LNCAP (cell line): ENCODE measurements around the gene PCDHB8.
A peak's percentile ranks its signal among the peaks of the same experiment; 100 is the strongest.

ENCODE experiments used
- TF ChIP-seq, protein P1 (sequence below): fragments of 450-650 bp; IDR thresholded peaks from 2 replicates; pipeline ENCODE4 v1.5.1; 2017; ENCODE audit warnings: mild to moderate bottlenecking

Gene PCDHB8

DNA sequence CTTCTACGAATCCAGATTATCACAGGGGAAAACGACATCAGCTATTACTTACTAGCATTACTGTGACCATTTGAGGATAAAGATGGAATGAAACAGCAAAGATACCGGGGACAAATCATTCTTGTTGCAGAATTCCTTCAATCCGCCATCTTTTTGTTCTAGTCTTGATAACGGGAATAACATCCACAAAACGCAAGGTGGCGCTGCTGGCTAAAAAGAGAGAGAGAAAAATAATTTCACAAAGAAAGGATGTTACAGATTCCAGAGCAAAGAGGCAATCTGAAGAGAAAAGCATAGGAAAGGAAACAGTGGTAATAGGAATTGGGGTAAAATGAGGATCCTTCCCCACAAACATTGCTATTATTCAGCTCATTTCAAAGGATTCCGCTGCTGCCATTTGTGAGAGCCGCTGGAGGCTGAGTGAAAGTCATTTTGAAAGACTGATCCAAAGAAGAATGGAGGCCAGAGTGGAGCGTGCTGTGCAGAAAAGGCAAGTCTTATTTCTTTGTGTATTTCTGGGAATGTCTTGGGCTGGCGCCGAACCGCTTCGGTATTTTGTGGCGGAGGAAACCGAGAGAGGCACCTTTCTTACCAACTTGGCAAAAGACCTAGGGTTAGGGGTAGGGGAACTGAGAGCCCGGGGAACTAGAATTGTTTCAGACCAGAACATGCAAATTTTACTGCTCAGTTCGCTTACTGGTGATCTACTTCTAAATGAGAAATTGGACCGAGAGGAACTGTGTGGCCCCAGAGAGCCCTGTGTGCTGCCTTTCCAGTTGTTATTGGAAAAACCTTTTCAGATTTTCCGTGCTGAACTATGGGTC, 5.0 kb upstream of the PCDHB8 start, which contains the start of gene PCDHB7:
Gene PCDHB7 (plus strand): TSS at position 264 of the 824 bp plus-strand sequence. CDS start 192 bp downstream, at position 456.
- TF ChIP-seq, protein P1, sequence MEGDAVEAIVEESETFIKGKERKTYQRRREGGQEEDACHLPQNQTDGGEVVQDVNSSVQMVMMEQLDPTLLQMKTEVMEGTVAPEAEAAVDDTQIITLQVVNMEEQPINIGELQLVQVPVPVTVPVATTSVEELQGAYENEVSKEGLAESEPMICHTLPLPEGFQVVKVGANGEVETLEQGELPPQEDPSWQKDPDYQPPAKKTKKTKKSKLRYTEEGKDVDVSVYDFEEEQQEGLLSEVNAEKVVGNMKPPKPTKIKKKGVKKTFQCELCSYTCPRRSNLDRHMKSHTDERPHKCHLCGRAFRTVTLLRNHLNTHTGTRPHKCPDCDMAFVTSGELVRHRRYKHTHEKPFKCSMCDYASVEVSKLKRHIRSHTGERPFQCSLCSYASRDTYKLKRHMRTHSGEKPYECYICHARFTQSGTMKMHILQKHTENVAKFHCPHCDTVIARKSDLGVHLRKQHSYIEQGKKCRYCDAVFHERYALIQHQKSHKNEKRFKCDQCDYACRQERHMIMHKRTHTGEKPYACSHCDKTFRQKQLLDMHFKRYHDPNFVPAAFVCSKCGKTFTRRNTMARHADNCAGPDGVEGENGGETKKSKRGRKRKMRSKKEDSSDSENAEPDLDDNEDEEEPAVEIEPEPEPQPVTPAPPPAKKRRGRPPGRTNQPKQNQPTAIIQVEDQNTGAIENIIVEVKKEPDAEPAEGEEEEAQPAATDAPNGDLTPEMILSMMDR, result peak; percentile 76

DNA sequence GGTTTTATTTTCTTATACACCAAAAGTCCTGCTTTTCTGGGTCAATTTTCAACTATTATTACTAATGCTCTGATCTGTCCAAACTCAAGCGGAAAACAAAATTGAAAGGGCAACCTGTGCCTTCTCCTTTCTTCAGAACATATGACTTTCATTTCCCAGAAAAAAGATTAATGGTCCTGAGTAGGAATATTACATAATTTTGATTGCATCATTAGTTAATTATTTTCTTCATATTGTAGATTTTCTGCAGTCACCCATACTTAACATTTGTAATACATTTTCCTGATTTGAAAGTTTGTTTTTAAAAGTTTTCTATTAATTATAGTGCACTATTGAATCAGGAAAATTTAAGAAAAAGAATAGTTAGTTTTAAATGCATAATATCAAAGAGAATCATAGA, 1.7 kb upstream of the PCDHB8 start:
- TF ChIP-seq, protein P1, result no peak

DNA sequence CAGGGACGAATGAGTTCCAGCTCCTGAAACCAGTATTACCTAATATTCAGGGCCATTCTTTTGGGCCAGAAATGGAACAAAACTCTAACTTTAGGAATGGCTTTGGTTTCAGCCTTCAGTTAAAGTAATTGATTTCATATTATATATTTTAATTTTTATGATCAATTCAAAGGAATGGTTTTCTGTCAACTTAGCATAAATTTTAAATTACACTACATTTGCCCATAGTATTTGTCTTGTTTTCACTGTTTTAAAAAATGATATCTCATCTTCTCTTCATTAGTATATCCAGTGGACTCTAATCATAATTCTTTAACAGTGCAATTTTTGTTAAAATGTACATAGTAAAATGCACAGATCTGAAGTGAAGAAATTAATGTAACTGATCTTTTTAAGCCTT, 2.7 kb downstream of the PCDHB8 start:
- TF ChIP-seq, protein P1, result no peak

DNA sequence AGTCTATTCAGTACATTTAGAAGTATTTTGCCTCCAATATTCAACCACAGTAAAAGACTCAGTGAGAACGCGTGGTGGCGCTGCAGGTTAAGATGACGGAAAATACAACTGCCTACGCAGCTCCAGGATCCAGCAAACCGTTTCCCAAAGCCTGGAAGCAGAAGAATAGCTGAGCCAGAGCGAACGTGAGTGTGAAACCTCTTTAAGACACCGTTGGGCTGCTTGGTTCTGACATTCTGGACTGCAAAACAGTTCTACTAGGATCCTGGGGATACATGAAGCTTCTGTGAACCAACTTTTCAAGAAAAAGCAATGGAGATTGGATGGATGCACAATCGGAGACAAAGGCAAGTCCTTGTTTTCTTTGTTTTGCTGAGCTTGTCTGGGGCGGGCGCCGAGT, 4.7 kb downstream of the PCDHB8 start, which contains the start of gene PCDHB16:
Gene PCDHB16 (plus strand): TSS at position 140 of the 400 bp plus-strand sequence. CDS start 173 bp downstream, at position 313.
- TF ChIP-seq, protein P1, result peak; percentile 52; the same call in 1 of the 2 replicates

DNA sequence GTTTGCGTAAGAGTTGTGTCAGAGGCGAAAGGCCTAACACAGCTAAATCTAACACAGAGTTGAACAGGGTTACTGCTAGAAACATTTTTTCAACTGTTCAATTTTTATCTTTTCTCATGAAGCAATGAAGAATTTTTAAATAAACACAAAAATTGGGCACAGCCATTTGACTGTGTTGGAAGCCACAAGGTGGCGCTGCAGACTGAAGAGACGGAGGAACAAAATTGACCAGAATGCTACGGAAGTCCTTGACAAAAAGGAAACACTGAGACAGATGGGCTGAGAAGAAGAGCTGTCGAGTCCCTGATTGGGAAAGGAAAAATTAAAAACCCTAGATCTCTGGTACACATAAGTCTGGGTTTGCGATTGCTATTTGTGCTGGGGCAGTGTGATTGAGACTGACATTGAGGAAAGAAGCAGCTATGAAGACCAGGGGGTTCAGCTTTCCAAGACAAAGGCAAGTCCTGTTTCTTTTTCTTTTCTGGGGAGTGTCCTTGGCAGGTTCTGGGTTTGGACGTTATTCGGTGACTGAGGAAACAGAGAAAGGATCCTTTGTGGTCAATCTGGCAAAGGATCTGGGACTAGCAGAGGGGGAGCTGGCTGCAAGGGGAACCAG, 9.4 kb downstream of the PCDHB8 start, which contains the start of gene PCDHB9:
Gene PCDHB9 (plus strand): TSS at position 265 of the 616 bp plus-strand sequence. CDS start 158 bp downstream, at position 423.
- TF ChIP-seq, protein P1, result peak; percentile 76

DNA sequence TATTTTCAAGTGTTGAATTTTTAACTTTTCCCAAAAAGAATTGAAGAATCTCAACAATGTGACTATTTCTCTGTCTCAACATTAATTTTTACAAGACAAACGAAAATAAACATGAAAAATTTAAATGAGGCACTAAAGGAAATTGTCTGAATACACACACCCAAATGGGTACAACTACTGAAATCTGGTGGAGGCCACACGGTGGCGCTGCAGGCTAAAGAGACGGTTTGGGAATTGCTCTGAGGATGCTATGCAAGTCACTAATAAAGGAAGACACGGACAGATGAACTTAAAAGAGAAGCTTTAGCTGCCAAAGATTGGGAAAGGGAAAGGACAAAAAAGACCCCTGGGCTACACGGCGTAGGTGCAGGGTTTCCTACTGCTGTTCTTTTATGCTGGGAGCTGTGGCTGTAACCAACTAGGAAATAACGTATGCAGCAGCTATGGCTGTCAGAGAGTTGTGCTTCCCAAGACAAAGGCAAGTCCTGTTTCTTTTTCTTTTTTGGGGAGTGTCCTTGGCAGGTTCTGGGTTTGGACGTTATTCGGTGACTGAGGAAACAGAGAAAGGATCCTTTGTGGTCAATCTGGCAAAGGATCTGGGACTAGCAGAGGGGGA, 14.6 kb downstream of the PCDHB8 start, which contains the start of gene PCDHB10:
Gene PCDHB10 (plus strand): TSS at position 244 of the 616 bp plus-strand sequence. CDS start 200 bp downstream, at position 444.
- TF ChIP-seq, protein P1, result peak; percentile 87

DNA sequence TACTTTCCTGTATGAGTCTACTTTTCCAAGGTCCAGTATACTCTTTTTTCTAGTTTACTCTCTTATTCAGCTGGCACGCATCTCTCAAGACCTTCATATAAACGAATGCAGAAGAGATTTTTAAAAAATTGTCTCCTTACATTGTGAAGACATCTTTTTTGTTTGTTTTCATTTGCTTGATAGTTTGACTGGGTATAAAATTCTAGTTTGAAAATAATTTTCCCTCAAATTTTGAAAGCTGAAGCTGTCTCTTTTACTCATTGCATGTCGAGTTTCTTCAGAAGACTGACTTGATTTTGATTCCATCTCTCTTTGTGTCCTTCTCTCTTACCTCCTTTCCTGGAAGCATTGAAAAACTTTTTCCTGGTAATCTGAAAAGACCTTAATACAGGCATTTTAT, 18.8 kb downstream of the PCDHB8 start:
- TF ChIP-seq, protein P1, result no peak
